GM23338 (cell line): Measurements from ENCODE around the gene LTB4R. TPM values are rescaled to one million over a fixed set of nuclear protein-coding genes. Genes with fewer than 3 reads are reported as not detected.
A peak's percentile ranks its signal among the peaks of the same experiment; 100 is the strongest.

Source experiments
- ATAC-seq: fragments of 200-7000 bp; cut with Tn5 transposase; 3 replicates; pipeline ENCODE4 v1.9.1; 2020
- DNase-seq: peaks from one replicate; pipeline ENCODE4 v3.0.0-alpha.2; 2015; ENCODE audit warnings: low spot score
- H2AFZ ChIP-seq: fragments of 200-600 bp; sonication (generic); 2 replicates; pipeline ENCODE4 v1.8.0; 2016; ENCODE audit warnings: antibody characterized with exemption, mild to moderate bottlenecking, moderate library complexity
- H3F3A ChIP-seq: fragments of 200-600 bp; sonication (generic); replicated peaks from 2 replicates; pipeline ENCODE4 v1.8.0; 2017; ENCODE audit warnings: antibody characterized with exemption, mixed run types, low read depth
- H3K27ac ChIP-seq: fragments of 200-600 bp; sonication (generic); 2 replicates; pipeline ENCODE4 v1.6.1; 2016; ENCODE audit warnings: low read depth
- H3K27me3 ChIP-seq: fragments of 200-600 bp; sonication (generic); 2 replicates; pipeline ENCODE4 v1.8.0; 2016; ENCODE audit warnings: mild to moderate bottlenecking, mixed run types, moderate library complexity; ENCODE audit not compliant: insufficient read depth
- H3K36me3 ChIP-seq: fragments of 200-600 bp; sonication (generic); 2 replicates; pipeline ENCODE4 v1.8.0; 2016; ENCODE audit warnings: mild to moderate bottlenecking; ENCODE audit not compliant: insufficient read depth
- H3K4me1 ChIP-seq: fragments of 200-600 bp; sonication (generic); 2 replicates; pipeline ENCODE4 v1.8.0; 2016; ENCODE audit warnings: mild to moderate bottlenecking, moderate library complexity; ENCODE audit not compliant: insufficient read depth
- H3K4me2 ChIP-seq: fragments of 200-600 bp; sonication (generic); 2 replicates; pipeline ENCODE4 v1.7.1; 2017; ENCODE audit warnings: mixed run types
- H3K4me3 ChIP-seq: fragments of 200-600 bp; sonication (generic); 2 replicates; pipeline ENCODE4 v1.6.1; 2016; ENCODE audit warnings: mixed run types
- H3K79me2 ChIP-seq: fragments of 200-600 bp; sonication (generic); replicated peaks from 2 replicates; pipeline ENCODE4 v1.8.0; 2017; ENCODE audit warnings: mild to moderate bottlenecking; ENCODE audit not compliant: insufficient read depth
- H3K9me2 ChIP-seq: fragments of 200-600 bp; sonication (generic); 2 replicates; pipeline ENCODE4 v1.8.0; 2017; ENCODE audit not compliant: insufficient read depth
- H4K20me1 ChIP-seq: fragments of 200-600 bp; sonication (generic); replicated peaks from 2 replicates; pipeline ENCODE4 v1.8.0; 2017; ENCODE audit warnings: mild to moderate bottlenecking; ENCODE audit not compliant: insufficient read depth
- H3K27ac Mint-ChIP-seq: 2 replicates; pipeline ENCODE4 v1.8.0; 2020; ENCODE audit warnings: inconsistent platforms, mild to moderate bottlenecking, moderate library complexity, mixed read lengths
- H3K27me3 Mint-ChIP-seq: 3 replicates; pipeline ENCODE4 v1.8.0; 2022; ENCODE audit warnings: low read depth, mild to moderate bottlenecking, moderate library complexity, mixed read lengths, inconsistent platforms; ENCODE audit not compliant: insufficient read depth, poor library complexity
- H3K36me3 Mint-ChIP-seq: 3 replicates; pipeline ENCODE4 v1.8.0; 2021; ENCODE audit warnings: low read depth, mild to moderate bottlenecking, inconsistent platforms, moderate library complexity, mixed read lengths
- H3K4me1 Mint-ChIP-seq: 3 replicates; pipeline ENCODE4 v1.8.0; 2020; ENCODE audit warnings: mild to moderate bottlenecking, inconsistent platforms, mixed read lengths
- H3K4me3 Mint-ChIP-seq: 3 replicates; pipeline ENCODE4 v1.8.0; 2021; ENCODE audit warnings: moderate library complexity, mild to moderate bottlenecking, inconsistent platforms, mixed read lengths
- H3K9me3 Mint-ChIP-seq: 3 replicates; pipeline ENCODE4 v1.8.0; 2020; ENCODE audit warnings: moderate library complexity, mild to moderate bottlenecking, inconsistent platforms, mixed read lengths
- CREB1 ChIP-seq: fragments of 250-450 bp; sonication (Bioruptor Pico); IDR thresholded peaks from 2 replicates; pipeline ENCODE4 v1.5.0; 2020; ENCODE audit warnings: low read depth, mild to moderate bottlenecking, moderate library complexity
- EZH2 ChIP-seq: fragments of 200-600 bp; sonication (generic); IDR thresholded peaks from one replicate; pipeline ENCODE4 v1.8.0; 2017; ENCODE audit warnings: antibody characterized with exemption, mild to moderate bottlenecking, low read depth; ENCODE audit not compliant: unreplicated experiment
- JUNB ChIP-seq: IDR thresholded peaks from one replicate; pipeline ENCODE4 v1.6.1; 2016; ENCODE audit warnings: antibody characterized with exemption; ENCODE audit not compliant: unreplicated experiment
- NANOG ChIP-seq: IDR thresholded peaks from 2 replicates; pipeline ENCODE4 v1.6.1; 2016; ENCODE audit warnings: antibody characterized with exemption, borderline replicate concordance
- STAT1 ChIP-seq: IDR thresholded peaks from one replicate; pipeline ENCODE4 v1.6.1; 2016; ENCODE audit warnings: antibody characterized with exemption; ENCODE audit not compliant: unreplicated experiment
- ZNF114 ChIP-seq: fragments of 250-450 bp; sonication (Bioruptor Pico); IDR thresholded peaks from 2 replicates; pipeline ENCODE4 v1.5.0; 2020; ENCODE audit warnings: mild to moderate bottlenecking, moderate library complexity
- ZNF331 ChIP-seq: fragments of 250-450 bp; sonication (Bioruptor Pico); IDR thresholded peaks from 2 replicates; pipeline ENCODE4 v1.5.0; 2020; ENCODE audit warnings: low read depth, mild to moderate bottlenecking, moderate library complexity
- polyA plus RNA-seq: library from polyadenylated mRNA; unstranded; fragments of >200 nt; fragmentation: Nextera tagmentation; extraction: Ambion mirVana; gene quantifications from 2 replicates; pipeline ENCODE4 v1.2.1, GENCODE V29; 2016
- total RNA-seq: library from RNA; depleted of rRNA; stranded (reverse); fragments of >200 nt; shearing (Covaris generic); gene quantifications from 2 replicates; pipeline ENCODE4 v1.2.3, GENCODE V29; 2014
- TF ChIP-seq, protein P1 (sequence below), 2 experiments: fragments of 200-600 bp in 1 of 2; sonication (generic) in 1 of 2; conservative IDR thresholded peaks; 2 replicates each; pipeline versions ENCODE4 v1.5.1 to v1.6.1; 2016 to 2017; ENCODE audit warnings: antibody characterized with exemption in 2 of 2, low read depth in 2 of 2, mild to moderate bottlenecking in 2 of 2, moderate library complexity in 1 of 2
- TF ChIP-seq, protein P2 (sequence below): IDR thresholded peaks from 2 replicates; pipeline ENCODE4 v1.6.1; 2016; ENCODE audit warnings: antibody characterized with exemption

The LTB4R gene
- total and polyA plus RNA-seq, 2 experiments from 2014 or later: 2.1 to 4.7 TPM

DNA sequence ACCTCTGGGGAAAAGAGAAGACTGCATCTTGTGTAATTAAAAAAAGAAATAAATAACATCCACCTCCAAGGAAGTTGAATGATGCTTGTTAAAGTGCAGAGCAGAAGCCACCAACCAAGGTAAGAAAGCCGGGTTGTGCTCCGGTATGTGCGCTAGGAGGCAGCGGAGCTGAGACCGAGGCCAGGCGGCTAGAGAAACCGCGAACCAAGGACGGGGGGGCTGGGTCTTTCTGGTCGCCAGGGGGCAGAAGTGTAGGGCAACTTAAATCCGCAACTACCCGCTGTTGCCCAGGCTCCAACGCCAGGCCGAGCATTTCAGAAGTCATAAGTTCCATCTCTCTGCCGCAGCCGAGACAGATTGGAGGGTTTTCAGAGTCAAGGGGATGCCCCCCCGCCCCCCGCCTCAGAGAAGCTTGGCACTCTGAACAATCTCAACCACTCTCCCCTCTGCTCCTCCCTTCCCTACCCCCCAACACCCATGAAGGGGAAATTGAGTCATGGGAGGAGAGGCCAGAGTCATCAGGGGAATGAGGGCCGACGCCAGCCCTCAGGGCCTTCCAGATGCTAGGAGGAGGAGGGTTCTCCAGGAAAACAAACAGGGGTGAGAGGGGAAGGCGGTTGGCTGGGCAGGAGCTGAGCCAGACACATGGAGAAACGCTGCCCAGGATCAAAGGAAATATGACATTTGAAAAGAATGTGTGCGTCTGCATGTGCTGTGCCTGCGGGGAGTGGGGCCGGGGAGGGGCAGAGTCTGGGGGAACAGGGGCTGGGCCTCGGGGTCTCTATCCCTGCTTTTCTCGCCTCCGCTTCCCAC, 54.5 kb downstream of the LTB4R start:
- no peak overlapping the region for H3K27ac ChIP-seq
- peak overlapping the region; percentile 97 for H3K4me3 ChIP-seq
- peak overlapping the region; percentile 71; the same call in 1 of the 2 replicates for H3K27ac Mint-ChIP-seq
- ATAC-seq: peak; percentile 19
- H4K20me1 ChIP-seq: no peaks in the 10 kb centered on the region
- H3F3A ChIP-seq: 0 out of 2 replicates have a peak, but pooled peaks cover 4% of the 10 kb centered on the region
- no peaks in the 10 kb centered on the region; the same call in 2 of the 3 replicates for H3K9me3 Mint-ChIP-seq
- H3K9me2 ChIP-seq: no peaks in the 10 kb centered on the region
- peak; percentile 96 for DNase-seq
- H3K36me3 ChIP-seq: no peaks in the 10 kb centered on the region
- H3K27me3 Mint-ChIP-seq: peaks cover 22% of the 10 kb centered on the region
- H3K4me1 Mint-ChIP-seq: peaks cover 14% of the 10 kb centered on the region
- peak overlapping the region; percentile 99 for H3K4me2 ChIP-seq
- peaks cover 45% of the 10 kb centered on the region for H3K27me3 ChIP-seq
- H3K4me3 Mint-ChIP-seq: peak overlapping the region; percentile 80
- H2AFZ ChIP-seq: 0 out of 2 replicates have a peak overlapping the region, but pooled peaks have one; percentile 64
- TF ChIP-seq NANOG (no peak), STAT1 (no peak)
- TF ChIP-seq, protein P1, sequence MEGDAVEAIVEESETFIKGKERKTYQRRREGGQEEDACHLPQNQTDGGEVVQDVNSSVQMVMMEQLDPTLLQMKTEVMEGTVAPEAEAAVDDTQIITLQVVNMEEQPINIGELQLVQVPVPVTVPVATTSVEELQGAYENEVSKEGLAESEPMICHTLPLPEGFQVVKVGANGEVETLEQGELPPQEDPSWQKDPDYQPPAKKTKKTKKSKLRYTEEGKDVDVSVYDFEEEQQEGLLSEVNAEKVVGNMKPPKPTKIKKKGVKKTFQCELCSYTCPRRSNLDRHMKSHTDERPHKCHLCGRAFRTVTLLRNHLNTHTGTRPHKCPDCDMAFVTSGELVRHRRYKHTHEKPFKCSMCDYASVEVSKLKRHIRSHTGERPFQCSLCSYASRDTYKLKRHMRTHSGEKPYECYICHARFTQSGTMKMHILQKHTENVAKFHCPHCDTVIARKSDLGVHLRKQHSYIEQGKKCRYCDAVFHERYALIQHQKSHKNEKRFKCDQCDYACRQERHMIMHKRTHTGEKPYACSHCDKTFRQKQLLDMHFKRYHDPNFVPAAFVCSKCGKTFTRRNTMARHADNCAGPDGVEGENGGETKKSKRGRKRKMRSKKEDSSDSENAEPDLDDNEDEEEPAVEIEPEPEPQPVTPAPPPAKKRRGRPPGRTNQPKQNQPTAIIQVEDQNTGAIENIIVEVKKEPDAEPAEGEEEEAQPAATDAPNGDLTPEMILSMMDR (conservative IDR thresholded peaks at IDR 0.05; ENCODE audit: low read depth in 2 of 2): peak; percentile 81 to 88
- peaks cover 14% of the 10 kb centered on the region; the same call in 1 of the 2 replicates for H3K4me1 ChIP-seq
- H3K36me3 Mint-ChIP-seq: no peaks in the 10 kb centered on the region
- H3K79me2 ChIP-seq: no peaks in the 10 kb centered on the region

DNA sequence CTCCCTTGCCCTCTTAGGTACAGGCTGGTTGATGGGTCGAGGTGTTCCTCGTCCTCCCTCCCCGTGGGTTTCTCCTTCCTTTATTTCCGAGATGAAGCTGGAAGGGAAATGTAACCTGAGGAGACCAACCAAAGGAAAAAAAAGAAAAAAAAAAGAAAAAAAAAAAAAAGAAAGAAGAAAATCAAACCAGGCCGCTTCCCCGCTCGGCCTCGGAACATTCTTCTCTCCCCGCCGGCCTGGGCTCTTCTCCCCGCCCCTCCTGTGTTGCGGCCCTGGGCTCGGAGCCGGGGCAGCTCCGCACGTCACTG, 55.1 kb downstream of the LTB4R start:
- H3K27me3 Mint-ChIP-seq: peaks cover 17% of the 10 kb centered on the region
- Histone ChIP-seq H3K27ac (peak overlapping the region; percentile 92; the same call in 1 of the 2 replicates), H3F3A (0 out of 2 replicates have a peak, but pooled peaks cover 4% of the 10 kb centered on the region), H3K4me1 (peaks cover 14% of the 10 kb centered on the region; the same call in 1 of the 2 replicates), H3K27me3 (peaks cover 39% of the 10 kb centered on the region), H3K9me2 (no peaks in the 10 kb centered on the region), H3K4me2 (peak overlapping the region; percentile 99), H4K20me1 (no peaks in the 10 kb centered on the region), H2AFZ (peak overlapping the region; percentile 97; the same call in 1 of the 2 replicates), H3K79me2 (no peaks in the 10 kb centered on the region), H3K36me3 (no peaks in the 10 kb centered on the region), H3K4me3 (peak overlapping the region; percentile 97)
- TF ChIP-seq, protein P2, sequence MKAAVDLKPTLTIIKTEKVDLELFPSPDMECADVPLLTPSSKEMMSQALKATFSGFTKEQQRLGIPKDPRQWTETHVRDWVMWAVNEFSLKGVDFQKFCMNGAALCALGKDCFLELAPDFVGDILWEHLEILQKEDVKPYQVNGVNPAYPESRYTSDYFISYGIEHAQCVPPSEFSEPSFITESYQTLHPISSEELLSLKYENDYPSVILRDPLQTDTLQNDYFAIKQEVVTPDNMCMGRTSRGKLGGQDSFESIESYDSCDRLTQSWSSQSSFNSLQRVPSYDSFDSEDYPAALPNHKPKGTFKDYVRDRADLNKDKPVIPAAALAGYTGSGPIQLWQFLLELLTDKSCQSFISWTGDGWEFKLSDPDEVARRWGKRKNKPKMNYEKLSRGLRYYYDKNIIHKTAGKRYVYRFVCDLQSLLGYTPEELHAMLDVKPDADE: no peak
- TF ChIP-seq EZH2: no peak
- no peak for TF ChIP-seq CREB1 (CRISPR knock-in tag)
- no peak for TF ChIP-seq ZNF331 (CRISPR knock-in tag)
- no peak for TF ChIP-seq ZNF114 (CRISPR knock-in tag)
- TF ChIP-seq NANOG: no peak
- no peak for TF ChIP-seq JUNB
- H3K9me3 Mint-ChIP-seq: no peaks in the 10 kb centered on the region; the same call in 2 of the 3 replicates
- no peaks in the 10 kb centered on the region for H3K36me3 Mint-ChIP-seq
- H3K27ac Mint-ChIP-seq: no peak overlapping the region
- ATAC-seq: peak; percentile 0; the same call in 1 of the 3 replicates
- H3K4me3 Mint-ChIP-seq: peak overlapping the region; percentile 80
- H3K4me1 Mint-ChIP-seq: peaks cover 14% of the 10 kb centered on the region
- no peak for DNase-seq
